GM18909 (cell line): Measurements from ENCODE around the gene MTUS2.
A peak's percentile ranks its signal among the peaks of the same experiment; 100 is the strongest.

Experiments used
- ATAC-seq: cut with Tn5 transposase; IDR thresholded peaks from one replicate; pipeline ENCODE4 v1.9.1; 2021; ENCODE audit warnings: mild to moderate bottlenecking; ENCODE audit not compliant: unreplicated experiment, poor library complexity

The MTUS2 gene

DNA sequence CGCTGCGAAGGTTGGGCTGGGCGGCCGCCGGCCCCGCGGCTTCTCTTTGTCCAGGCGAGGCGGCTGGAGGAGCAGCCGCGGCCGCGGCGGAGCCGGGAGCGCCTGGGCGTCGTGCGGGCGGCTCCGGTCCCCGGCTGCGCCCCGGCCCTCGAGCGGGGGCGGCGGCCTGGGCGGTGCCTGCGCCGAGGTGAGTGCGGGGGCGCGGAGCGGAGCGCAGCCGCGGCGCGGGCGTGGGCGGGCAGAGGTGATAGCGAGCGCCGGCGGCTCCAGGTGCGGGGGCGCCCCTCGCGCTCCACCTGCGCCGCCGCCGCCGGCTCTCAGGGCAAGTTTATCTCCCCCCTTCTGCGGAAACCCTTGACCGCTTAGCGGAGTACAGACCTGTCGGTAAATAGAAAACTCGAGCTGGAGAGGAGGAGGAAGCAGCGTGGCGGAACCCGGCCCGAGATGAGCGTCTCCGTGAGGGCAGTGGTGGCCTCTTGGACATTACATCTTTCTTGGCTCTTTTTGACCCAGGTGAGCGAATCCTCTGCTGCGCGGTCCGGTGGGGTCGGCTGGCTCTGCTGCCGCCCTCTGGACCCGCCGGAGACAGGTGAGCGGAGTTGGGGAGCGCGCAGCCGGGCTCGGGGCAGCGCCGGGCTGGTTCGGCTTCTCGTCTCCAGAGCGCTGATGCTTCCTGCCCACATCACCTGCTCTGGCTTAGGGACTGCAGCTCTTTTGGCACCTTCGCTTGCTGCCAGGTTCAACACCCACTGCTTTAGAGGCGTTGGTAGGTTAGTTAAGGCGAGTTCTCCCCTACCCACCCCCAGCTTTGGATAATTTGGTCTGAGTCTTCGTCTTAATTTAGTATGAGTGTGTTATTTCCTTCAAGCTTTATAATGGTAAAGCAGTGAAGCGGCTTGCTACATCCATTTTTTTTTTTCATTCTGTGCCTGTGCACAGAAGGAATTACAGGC is at the start of gene MTUS2:
Gene MTUS2 (plus strand): TSS at position 241 of the 953 bp plus-strand sequence.
- peak; percentile 39 for ATAC-seq

DNA sequence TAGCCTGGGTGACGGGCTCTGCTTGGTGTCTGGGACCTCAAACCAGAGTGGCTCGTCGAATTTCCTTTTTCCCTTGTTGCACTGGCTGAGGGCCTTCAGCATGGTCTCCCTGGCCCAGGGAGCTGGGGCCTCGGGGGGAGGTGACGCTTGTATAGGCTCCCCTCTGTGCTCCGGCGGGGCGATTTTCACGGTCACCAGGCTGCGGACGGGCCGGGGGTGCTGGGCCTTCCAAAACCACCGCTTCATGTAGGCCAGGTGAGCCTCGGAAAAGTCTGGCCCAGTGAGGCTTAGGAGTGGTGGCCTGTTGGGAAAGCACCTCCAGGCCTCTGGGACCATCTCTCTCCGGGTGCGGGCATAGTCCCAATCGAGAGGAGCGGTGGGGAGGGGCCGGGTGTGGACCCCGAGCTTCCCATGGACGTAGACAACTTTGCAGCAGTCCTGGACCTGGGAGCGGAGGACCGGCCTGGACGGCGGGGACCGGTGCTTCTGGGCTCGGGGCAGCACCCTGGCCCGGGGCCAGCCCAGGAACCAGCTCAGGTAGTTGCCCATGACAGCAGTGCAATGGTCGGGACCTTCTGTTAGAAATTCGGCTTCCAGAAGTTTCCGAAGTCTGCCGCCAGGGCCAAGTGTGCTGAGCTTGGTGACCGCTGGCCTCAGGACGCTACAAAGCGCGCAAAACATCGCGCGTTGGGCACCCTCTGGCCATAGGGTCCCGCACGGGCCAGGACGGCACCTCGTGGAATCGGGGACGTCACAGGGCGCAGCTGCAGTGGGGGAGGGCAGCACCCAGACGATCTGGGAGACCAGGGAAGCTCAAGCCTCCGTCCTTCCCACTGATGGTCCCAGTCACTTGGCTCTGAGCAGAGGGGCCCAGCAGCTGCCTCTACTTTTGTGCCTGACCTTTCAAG is 41.6 kb upstream of the MTUS2 start:
- ATAC-seq, result no peak

DNA sequence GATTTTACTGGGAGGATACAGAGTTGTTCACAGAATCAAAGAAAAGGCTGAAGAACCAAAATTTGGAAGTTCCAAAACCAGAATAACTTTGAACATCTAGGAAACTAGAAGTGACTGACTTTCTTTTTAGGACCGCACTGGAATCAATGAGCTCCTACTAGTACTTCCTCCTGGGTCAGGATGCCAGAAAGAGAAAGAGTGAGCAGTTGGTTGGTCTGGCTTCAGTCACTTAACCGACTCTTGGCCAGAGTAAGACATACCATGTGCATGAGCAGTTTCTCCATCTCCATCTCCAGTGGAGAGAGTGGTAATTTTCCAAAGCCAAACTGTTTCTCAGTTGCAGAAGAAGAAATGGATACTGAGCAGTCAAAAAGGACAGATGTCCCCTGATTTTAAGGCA is 27.1 kb upstream of the MTUS2 start:
- no peak for ATAC-seq

DNA sequence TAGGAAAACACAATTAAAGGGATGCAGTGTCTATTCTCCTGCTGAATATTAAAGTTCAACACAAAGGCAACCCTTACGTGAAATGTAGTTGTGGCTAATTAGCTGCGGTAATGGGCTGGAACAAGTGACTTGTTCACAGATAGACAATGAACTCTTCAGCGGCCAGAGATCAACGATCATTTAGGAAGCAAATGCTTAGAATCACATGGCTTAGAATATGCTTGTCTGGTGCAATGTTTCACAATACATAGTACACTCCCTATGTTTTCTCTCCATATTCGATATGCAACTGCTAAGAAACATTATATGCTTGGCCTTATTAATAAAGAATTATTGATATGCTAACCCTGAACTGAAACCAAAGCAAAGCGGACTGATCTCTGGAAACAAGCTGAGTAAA is 25.7 kb upstream of the MTUS2 start:
- ATAC-seq, result no peak

DNA sequence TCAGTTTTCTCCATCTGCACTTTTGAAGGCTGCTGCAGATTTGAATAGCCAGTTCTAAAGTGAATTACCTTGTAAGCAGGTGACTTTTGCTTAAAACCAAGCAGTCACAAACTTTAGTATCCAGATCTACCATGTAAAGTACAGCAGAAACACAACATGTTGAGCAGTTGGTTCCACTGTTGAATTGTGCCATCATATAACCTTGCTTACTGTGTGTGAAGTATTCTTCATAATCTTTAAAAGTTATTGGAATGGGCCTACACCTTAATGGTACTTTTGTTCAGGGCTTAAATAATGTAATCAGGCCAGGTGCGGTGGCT is 23.2 kb upstream of the MTUS2 start:
- ATAC-seq, result no peak

DNA sequence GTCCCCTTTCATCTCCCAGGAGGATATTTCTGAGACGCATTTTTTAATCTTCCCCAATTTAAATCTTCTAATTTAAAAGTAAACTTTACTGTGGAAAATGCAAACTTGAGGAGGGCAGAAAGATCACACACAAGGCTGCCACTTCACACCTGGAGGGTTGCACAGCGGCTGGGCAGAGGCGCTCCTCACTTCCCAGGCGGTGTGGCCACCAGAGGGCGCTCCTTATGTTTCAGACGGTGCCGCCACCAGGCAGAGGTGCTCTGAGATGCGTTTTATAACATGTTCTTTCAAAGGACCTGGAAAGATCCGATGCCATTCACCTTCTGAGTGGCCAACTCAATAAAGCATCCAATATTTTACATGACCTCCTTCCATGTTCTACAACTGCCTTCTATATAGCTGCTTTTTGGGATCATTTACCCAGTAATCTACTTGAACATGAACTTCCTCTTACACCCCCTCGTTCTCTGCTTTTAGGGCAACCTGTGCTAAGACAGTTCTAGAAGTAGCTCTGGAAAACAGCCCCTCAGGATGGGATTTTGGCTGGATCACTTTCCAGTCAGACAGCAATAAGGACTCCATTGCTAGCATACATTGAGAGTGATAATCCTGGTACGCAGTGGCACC is 14.8 kb upstream of the MTUS2 start:
- ATAC-seq, result no peak

DNA sequence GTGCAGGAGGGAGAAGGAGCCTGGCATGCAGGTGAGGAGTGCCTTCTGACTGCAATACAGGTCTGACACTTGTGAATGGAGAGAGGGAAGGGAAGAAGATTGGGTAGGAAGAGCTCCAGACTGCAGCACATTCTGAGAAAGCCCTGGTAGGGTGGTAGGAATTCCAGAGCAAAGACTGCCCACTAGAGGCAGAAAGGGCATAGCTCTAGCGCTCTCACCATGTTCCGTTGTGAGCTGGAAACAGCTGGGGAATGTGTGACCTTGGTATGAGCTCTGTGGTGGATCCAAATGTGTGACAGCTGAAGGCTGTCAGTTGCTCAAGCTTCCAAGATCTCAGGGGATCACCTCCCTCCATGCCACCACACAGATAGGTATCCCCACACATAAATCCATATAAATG is 2.9 kb upstream of the MTUS2 start:
- no peak for ATAC-seq

DNA sequence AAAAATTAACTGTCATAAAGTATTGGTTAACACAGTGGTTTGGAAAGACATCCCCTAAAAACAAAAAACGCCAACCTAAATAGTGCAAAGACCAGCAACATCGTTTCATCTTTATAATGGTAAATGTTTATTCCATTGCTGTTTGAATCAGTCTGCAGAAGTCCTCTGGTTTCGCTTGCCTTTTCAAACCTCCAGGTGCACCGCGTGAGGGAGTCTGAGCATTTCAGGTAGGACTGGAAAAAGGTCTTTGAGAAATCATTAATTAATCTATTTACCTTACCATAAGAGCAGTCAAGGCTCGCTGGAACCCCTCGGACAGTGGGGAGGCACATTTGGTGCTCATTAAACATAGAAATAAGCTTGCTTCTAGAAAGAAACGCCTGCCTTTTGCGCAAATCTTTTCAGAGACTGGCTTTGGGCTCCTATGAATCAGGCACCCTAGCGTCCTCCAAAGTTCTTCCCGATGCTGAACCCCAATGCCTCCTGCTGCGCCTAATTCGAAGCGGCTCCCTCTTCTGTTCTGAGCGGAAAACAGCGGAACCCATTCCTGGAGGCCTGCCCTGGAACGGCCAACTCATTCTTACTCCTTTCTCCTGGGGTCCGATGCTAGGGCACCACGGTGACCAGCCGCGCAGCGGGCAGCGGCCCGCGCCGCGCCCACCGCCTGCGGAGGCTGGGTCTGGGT is 951 bp upstream of the MTUS2 start:
- no peak for ATAC-seq

DNA sequence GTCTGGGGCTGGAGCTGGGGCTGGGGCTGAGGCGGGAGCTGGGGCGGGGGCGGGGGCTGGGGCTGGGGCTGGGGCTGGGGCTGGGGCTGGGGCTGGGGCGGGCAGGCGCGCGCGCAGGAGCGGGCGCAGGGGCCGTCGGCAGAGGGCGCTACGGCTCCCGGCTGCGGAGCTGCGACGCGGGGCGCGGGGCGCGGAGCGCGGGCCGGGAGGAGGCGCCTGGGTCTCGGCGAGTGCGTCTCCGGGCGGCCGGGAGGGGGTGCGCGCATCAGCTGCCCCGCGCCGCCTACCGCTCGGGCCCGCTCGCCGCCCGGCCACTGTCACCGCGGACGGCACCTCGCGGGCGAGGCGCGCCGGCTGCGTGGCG is 422 bp upstream of the MTUS2 start:
- ATAC-seq, result peak; percentile 68

DNA sequence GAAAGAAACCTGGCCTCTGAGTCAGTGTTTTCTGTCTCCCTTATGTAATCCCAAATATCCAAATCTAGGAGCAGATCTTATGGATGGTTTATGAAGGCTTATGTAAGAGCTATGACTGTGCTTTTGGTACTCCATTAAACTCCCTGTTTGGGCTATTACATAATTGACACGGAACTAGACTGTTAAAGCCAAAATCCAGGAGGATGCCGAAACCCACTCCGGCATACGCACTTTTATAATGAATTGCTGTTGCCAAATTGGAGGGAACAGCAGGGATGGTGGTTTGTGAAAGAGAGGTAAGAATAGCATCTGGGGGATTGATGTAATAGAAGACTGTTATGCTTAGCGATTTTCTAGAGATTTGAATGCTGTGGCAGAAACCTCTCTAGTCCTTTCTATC is 2.0 kb downstream of the MTUS2 start:
- no peak for ATAC-seq

DNA sequence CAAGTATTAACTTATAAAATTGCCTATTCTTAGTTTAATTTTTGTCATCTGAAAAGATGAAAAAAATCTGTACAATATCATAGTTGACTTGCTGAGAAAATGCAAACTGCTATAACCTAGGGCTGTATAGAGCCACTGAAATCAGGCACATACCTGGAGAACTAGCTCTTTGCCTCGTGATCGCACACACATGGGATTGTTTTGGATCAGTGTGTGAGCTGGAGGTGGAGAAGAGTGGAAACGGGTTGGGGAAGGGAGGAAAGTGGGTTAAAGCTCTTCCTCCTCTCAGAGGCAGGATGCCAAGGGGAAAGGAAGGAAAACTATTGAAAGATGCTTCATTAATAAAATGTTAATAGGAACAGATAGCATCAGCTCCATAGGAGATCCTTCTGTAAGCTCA is 2.7 kb downstream of the MTUS2 start:
- ATAC-seq, result no peak

DNA sequence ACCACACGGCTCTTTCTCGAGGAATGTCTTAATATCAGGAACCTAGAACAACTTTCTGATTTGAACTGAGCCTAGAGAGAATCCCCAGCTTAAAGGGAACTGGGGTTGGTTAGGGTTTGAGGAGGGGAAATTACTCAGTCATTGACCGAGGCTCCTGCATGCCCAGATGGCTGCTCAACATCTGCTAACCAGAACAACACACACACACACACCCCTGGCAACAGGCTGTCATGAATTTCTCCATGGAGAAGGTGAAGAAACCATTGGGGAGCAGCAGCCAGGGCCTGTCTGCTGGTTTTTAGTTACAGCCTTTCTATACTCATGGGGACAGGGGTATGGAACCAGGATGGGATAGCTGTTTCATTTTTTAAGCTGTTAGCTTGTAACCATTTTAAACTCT is 5.2 kb downstream of the MTUS2 start:
- ATAC-seq, result no peak

DNA sequence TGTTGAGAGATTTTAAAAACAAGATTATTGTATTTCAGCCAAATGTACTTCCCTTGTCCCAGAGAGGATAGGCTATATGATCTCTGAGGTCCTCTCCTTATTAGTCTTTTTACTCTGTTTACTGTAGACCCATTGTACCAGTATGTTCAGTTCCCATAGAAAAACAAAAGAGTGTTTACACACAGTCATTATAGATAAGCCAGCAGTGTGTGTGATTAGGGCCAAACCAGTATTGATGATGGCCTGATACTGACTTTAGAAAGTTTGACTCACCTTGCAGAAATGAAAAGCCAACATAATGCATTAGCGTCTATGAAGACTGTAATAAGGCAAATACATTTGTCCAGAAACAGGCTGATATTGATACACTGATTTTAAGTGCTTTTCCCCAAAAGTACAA is 6.2 kb downstream of the MTUS2 start:
- no peak for ATAC-seq

DNA sequence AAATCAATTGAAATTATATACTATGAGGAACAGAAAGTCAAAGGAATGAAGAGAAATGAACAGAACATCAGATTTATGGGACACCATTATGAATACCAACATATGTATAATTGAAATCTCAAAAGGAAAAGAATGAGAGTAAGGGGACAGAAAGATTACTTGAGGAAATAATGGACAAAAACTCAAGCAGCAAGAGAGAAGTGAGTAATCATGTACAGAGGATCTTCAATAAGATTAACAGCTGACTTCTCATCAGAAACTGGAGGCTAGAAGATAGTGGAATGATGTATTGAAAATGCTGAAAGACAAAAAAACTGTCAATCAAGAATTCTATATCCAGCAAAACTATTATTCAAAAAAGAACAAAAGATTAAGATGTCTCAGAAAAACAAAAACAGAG is 10.4 kb downstream of the MTUS2 start:
- no peak for ATAC-seq

DNA sequence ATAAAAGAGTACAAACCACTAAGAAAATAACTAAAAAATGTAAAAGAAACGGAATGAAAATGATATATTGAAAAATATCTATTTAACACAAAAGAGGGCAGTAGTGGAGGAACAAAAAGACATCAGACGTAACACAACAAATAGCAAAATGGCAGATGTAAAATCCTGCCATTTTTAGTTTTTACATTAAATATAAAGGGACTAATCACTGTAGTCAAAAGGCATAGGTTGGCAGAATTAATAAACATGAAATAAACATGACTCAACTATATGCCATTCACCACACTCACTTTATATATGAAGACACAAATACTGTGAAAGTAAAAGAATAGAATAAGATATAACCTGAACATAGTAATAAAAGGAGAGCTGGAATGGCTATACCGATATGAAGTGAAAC is 11.0 kb downstream of the MTUS2 start:
- ATAC-seq, result no peak

DNA sequence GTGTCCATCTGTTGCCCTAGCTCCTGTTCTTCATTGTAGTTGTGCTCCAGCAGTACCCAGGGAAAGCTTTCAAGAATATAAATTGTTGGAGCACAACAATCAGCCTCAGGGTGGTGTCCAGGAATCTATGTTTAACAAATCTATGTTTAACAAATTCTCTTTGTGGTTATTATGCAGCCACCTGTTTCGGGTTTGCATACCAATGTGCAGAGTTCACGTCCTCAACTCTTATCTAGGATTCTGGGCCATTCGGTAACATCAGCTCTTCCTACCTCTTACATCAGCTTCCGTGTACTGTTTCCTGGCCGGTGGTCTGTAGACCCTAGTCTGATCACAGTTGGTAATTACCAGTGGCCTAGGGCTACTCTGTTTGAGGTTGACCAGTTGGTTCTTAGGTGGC is 17.0 kb downstream of the MTUS2 start:
- no peak for ATAC-seq

DNA sequence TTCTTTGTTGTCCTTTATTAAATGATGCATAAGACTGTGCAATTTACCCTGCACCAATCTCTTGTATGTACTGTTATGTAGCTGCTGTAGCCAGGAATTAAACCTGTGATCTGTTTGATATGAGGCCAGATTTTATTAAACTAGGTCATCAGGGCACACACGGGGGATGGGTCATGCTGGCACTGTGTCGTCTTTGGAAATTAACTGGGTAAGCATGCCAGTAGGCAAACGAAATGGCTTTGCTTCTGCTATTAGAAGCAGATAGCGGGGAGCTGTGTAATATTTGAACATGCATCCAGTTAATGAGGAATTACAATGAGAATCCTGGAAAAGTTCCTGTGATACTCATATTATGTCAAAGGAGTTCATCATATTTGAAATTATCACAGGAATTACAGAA is 23.5 kb downstream of the MTUS2 start:
- ATAC-seq, result no peak

DNA sequence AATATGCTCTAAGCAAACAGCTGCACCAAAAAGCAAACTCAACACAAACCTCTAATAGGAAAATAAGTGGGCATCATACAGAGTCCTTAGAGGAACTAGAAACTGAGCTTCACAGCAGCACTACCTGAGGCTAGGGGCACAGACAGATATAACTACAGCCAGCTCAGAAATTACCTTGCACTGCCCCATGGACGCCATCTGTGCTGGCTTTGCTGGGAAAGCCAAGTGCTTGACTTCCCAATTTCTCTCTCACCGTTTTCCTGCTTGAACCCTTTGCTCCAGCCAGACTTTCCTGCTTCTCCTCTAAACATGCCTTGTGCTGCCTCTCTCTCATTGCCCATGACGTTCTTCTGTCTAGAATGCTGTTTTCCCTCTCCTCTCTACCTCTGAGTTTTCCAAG is 29.3 kb downstream of the MTUS2 start:
- ATAC-seq, result no peak

DNA sequence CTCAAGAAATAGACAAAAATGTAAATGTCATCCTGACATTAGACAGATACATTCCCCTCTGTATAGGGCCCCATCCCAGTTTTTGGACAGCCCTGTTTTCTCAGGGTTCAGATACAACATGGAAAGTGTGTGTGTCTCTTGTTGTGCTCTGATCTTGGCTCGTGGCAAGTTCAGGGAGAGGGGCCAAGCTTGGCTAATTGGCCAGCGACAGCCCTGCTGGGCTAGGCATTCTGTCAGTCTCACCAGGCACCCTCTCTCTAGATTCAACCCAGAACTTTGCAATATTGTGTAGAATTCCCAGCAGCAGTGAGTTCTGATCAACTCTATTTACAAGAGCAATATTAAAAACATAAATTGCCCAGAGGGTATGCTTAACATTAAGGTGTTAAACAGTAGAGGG is 30.1 kb downstream of the MTUS2 start:
- no peak for ATAC-seq

DNA sequence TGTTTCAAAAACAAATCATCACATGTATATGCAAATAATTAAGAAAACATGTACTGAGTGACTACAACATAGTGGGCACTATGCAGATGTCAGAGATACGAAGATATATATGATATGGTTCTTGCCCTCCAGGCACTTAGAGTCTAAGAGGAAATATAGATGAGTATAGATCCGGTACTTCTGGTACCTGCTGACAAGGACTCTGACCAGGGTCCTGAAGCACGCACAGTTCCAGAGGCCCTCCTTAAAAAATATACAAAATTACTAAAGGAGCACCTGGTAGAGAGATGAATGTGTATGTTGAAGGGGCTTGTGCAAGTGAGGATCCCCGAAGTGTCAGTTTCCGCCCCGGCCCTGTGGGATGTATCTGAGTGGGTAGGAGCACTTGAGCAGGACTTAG is 31.3 kb downstream of the MTUS2 start:
- no peak for ATAC-seq

DNA sequence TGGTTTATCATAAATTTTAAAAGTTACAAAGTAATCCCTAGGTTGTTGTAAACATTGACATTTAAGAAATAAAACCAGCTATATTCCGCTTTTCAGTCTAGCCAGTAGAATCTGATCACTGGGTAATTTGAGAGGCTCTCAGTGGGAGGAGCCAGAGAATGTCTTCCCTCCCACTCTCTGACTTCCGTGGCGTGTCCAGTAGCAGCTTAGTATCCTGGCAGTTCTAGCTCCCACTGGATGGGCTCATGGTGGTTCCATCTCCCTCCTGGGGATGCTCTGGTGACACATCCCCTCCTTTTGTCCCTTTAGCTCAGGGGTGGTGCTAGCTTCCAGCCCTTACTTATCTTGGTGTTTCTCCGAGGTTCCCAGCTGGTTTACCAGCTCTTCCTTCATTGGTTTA is 34.5 kb downstream of the MTUS2 start:
- ATAC-seq, result no peak
